Measurements from ENCODE around the gene ABCG8.

The ABCG8 gene

DNA sequence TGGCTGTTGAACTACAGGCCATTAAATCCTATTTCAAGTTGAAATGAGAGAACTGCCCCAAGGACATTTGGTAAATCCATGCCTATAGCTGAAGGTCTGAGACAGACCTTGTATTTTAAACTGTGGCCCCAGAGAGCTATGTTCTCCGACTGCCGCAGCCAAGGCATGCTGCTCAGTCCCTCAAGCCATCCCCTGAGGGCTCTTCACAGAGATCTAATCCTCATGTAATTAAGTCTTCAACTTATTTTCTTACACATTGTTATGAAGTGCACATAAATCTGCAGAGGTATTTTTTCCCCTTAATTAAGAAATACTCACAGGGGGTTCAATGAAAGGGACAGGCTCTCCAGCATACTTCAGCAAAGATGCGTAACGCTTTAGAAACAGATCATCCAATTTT is 50.6 kb downstream of the ABCG8 start:
- DNase-seq (ENCODE audit: low read depth): no peak
- TF ChIP-seq, protein P1, sequence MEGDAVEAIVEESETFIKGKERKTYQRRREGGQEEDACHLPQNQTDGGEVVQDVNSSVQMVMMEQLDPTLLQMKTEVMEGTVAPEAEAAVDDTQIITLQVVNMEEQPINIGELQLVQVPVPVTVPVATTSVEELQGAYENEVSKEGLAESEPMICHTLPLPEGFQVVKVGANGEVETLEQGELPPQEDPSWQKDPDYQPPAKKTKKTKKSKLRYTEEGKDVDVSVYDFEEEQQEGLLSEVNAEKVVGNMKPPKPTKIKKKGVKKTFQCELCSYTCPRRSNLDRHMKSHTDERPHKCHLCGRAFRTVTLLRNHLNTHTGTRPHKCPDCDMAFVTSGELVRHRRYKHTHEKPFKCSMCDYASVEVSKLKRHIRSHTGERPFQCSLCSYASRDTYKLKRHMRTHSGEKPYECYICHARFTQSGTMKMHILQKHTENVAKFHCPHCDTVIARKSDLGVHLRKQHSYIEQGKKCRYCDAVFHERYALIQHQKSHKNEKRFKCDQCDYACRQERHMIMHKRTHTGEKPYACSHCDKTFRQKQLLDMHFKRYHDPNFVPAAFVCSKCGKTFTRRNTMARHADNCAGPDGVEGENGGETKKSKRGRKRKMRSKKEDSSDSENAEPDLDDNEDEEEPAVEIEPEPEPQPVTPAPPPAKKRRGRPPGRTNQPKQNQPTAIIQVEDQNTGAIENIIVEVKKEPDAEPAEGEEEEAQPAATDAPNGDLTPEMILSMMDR (IDR thresholded peaks at IDR 0.05; ENCODE audit: control insufficient read depth, insufficient read depth, low read depth, low read length, missing control alignments): no peak

DNA sequence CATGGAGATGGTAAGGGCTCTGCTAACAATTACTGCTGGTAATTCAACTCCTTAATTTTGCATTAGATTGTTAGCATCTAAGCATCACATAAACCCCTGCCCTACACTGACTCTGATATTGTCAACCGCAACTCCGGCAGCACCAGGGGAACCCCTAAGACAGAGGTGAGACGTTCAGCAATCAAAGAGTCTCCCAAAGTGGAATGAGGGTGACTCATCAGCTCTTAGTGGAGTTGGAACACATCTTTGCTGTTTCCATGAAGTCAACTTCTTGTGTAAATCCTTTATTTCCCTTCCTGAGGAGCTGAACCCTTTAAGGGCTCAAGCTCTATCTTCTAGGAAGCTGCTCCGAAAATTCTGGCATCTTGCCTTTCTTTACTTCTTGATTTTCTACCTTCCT is 52.1 kb downstream of the ABCG8 start:
- TF ChIP-seq, protein P1 (IDR thresholded peaks at IDR 0.05; ENCODE audit: control insufficient read depth, insufficient read depth, low read depth, low read length, missing control alignments): no peak
- no peak overlapping the region for H3K4me3 ChIP-seq (ENCODE audit: control insufficient read depth, low read depth, low read length)
- DNase-seq (ENCODE audit: low read depth): peak; percentile 11

More for the DNA sequence above, 50.6 kb downstream of the ABCG8 start:
- H3K4me3 ChIP-seq (ENCODE audit: control insufficient read depth, low read depth, low read length): no peak overlapping the region

DNA sequence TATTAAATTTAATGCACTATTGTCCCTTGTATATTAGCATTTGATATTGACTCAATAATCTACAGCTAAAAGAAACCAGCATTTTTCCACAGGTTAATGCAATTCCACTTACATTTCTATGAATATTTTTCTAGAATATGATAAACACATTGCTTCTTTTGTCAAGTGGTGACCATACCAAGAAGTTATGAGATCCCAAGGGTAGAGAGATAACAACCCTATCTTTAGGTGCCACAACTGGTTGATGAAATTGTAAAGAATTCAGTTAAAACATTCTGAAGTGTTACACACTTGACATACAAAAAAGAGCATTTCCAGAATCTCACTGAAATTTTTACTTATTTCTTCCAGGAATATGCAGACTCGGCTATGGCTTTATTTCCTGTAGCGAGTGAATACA is 56.0 kb downstream of the ABCG8 start:
- no peak overlapping the region for H3K4me3 ChIP-seq (ENCODE audit: control insufficient read depth, low read depth, low read length)
- TF ChIP-seq, protein P1 (IDR thresholded peaks at IDR 0.05; ENCODE audit: control insufficient read depth, insufficient read depth, low read depth, low read length, missing control alignments): no peak
- no peak for DNase-seq (ENCODE audit: low read depth)

DNA sequence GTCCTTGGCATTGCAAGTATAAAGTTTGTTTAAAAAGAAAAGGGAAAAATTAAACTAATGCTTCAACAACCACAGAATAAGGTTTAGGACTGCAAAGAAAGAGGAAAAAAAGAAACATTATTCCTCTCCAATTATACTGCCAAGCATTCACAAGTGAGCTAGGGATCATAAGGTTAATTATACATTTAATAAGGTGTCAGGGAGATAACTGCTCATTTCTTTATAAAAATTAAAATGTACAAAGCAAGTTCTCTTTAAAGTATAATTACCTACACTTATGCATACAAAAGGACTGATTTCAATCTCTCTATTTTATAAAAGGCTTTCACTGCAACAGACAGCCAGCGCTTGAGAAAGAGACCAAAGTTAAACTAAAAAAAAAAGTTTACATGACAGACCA is 58.1 kb downstream of the ABCG8 start:
- H3K4me3 ChIP-seq (ENCODE audit: control insufficient read depth, low read depth, low read length): no peak overlapping the region
- TF ChIP-seq, protein P1 (IDR thresholded peaks at IDR 0.05; ENCODE audit: control insufficient read depth, insufficient read depth, low read depth, low read length, missing control alignments): no peak
- no peak for DNase-seq (ENCODE audit: low read depth)

DNA sequence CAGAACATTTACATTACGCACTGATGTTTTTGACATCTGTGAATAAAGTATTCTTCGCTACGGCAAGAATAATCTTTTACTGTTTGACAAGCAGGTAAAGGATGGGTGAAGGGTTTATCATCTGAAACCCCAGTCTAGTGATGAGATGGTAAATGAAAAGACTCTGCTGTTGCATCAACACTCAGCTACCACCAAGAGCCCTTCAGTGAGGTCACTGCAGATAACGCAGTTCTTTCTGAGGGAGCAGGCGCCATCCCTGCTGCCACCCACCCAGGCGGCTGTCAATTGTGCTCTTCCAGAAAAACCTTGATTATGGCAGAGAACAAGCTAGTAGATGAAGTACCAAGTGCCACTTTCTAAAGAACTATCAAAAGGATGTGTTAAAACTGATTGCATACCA is 58.7 kb downstream of the ABCG8 start:
- no peak for DNase-seq (ENCODE audit: low read depth)
- H3K4me3 ChIP-seq (ENCODE audit: control insufficient read depth, low read depth, low read length): no peak overlapping the region
- TF ChIP-seq, protein P1 (IDR thresholded peaks at IDR 0.05; ENCODE audit: control insufficient read depth, insufficient read depth, low read depth, low read length, missing control alignments): no peak

GRCh38 chr2:43898134-43898837 is 59.5 kb downstream of the ABCG8 start:
- H3K4me3 ChIP-seq (ENCODE audit: control insufficient read depth, low read depth, low read length): no peak overlapping the region
- TF ChIP-seq, protein P1 (IDR thresholded peaks at IDR 0.05; ENCODE audit: control insufficient read depth, insufficient read depth, low read depth, low read length, missing control alignments): peak; percentile 31
- no peak for DNase-seq (ENCODE audit: low read depth)

Data from AG09309 (cell line).